ENCODE measurements around the gene FBXO21. TPM values are rescaled to one million over a fixed set of nuclear protein-coding genes. Genes with fewer than 3 reads are reported as not detected.
A peak's percentile ranks its signal among the peaks of the same experiment; 100 is the strongest.

FBXO21 gene
- total RNA-seq, 3 donors from 2014 or later (not counting 1 experiment from before 2014, with no cell fraction given) = 39.8 to 48.8 (median 39.9) TPM

GRCh38 chr12:117141097-117141898, 49.0 kb downstream of the FBXO21 start:
- Mint-ChIP-seq H3K4me1 (peaks cover 6 to 8% of the 10 kb centered on the region in 2 donors), H3K36me3 (peaks cover 12% of the 10 kb centered on the region), H3K27me3 (ENCODE audit: low read depth in 2 of 2) (no peaks in the 10 kb centered on the region), H3K27ac (no peak overlapping the region), H3K9me3 (no peaks in the 10 kb centered on the region), H3K4me3 (no peak overlapping the region)
- TF ChIP-seq CTCF (IDR thresholded peaks at IDR 0.05) = no peak
- no peak overlapping the region for H3K27ac ChIP-seq (ENCODE audit: low read length)
- DNase-seq (no peak), ATAC-seq (peak in 1 of 3 donors; percentile 10)
- no peaks in the 10 kb centered on the region for H3K27me3 ChIP-seq (ENCODE audit: control insufficient read depth, insufficient read depth, low read length)
- 88% methylated on average over 29 of the region's 29 CpGs for WGBS (ENCODE audit: insufficient coverage)
- peaks cover 23% of the 10 kb centered on the region for H3K36me3 ChIP-seq (ENCODE audit: control insufficient read depth, insufficient read depth, low read length)
- no peaks in the 10 kb centered on the region for H3K9me3 ChIP-seq (ENCODE audit: control insufficient read depth, insufficient read depth, low read length)
- H3K4me1 ChIP-seq (ENCODE audit: control insufficient read depth, insufficient read depth, low read length) = no peaks in the 10 kb centered on the region
- intact Hi-C loops (cut with micrococcal nuclease) = no loop called here
- H3K4me3 ChIP-seq (ENCODE audit: low read length) = no peak overlapping the region

DNA sequence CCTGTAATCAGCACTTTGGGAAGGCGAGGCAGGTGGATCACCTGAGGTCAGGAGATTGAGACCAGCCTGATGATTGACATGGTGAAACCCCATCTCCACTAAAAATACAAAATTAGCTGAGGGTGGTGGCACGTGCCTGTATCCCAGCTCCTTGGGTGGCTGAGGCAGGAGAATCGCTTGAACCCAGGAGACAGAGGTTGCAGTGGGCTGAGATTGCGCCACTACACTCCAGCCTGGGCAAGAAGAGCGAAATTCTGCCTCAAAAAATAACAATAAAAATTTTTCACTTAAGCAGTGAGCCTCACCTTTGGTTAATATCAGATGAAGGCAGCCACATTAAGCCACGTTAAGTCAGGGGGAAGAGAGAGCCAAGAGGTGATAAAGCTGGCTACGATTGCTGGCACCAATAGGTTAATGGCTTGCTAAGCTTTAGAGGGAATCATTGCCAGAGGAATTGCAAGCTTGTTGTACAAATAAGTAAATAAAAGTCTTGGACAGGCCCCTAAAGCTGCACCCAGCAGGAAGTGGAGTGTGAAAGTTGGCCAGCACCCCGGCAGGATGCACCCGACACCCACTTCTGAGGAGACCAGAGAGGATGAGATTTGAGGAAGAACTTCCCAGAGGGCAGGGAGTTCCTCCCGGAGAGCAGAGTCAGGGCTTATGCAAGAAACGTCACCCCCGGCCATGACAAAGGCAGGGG, 49.7 kb downstream of the FBXO21 start:
- no peaks in the 10 kb centered on the region for H3K27me3 ChIP-seq (ENCODE audit: control insufficient read depth, insufficient read depth, low read length)
- no peak overlapping the region for H3K27ac Mint-ChIP-seq
- H3K27me3 Mint-ChIP-seq (ENCODE audit: low read depth in 2 of 2) = no peaks in the 10 kb centered on the region
- no peak for DNase-seq
- no peaks in the 10 kb centered on the region for H3K9me3 Mint-ChIP-seq
- H3K4me1 Mint-ChIP-seq = peaks cover 6 to 8% of the 10 kb centered on the region in 2 donors
- H3K27ac ChIP-seq (ENCODE audit: low read length) = no peak overlapping the region
- 75% methylated on average over 12 of the region's 12 CpGs for WGBS (ENCODE audit: insufficient coverage)
- no peaks in the 10 kb centered on the region for H3K4me1 ChIP-seq (ENCODE audit: control insufficient read depth, insufficient read depth, low read length)
- TF ChIP-seq CTCF (IDR thresholded peaks at IDR 0.05) = no peak
- peaks cover 12% of the 10 kb centered on the region for H3K36me3 Mint-ChIP-seq
- peaks cover 18% of the 10 kb centered on the region for H3K36me3 ChIP-seq (ENCODE audit: control insufficient read depth, insufficient read depth, low read length)
- no peaks in the 10 kb centered on the region for H3K9me3 ChIP-seq (ENCODE audit: control insufficient read depth, insufficient read depth, low read length)
- no peak for ATAC-seq
- intact Hi-C loops (cut with micrococcal nuclease) = no loop called here
- H3K4me3 Mint-ChIP-seq = no peak overlapping the region
- no peak overlapping the region for H3K4me3 ChIP-seq (ENCODE audit: low read length)

GRCh38 chr12:117139025-117139717, 51.1 kb downstream of the FBXO21 start:
- intact Hi-C loops (cut with micrococcal nuclease) = no loop called here
- peaks cover 12% of the 10 kb centered on the region for H3K36me3 Mint-ChIP-seq
- H3K27ac ChIP-seq (ENCODE audit: low read length) = no peak overlapping the region
- no peak overlapping the region for H3K27ac Mint-ChIP-seq
- no peak for TF ChIP-seq CTCF (IDR thresholded peaks at IDR 0.05)
- no peaks in the 10 kb centered on the region for H3K27me3 ChIP-seq (ENCODE audit: control insufficient read depth, insufficient read depth, low read length)
- 91% methylated on average over 5 of the region's 5 CpGs for WGBS (ENCODE audit: insufficient coverage)
- no peaks in the 10 kb centered on the region for H3K27me3 Mint-ChIP-seq (ENCODE audit: low read depth in 2 of 2)
- ATAC-seq (no peak), DNase-seq (no peak)
- no peaks in the 10 kb centered on the region for H3K9me3 Mint-ChIP-seq
- H3K4me1 Mint-ChIP-seq = peaks cover 8 to 11% of the 10 kb centered on the region in 2 donors
- no peak overlapping the region for H3K4me3 ChIP-seq (ENCODE audit: low read length)
- H3K36me3 ChIP-seq (ENCODE audit: control insufficient read depth, insufficient read depth, low read length) = peaks cover 11% of the 10 kb centered on the region
- no peaks in the 10 kb centered on the region for H3K9me3 ChIP-seq (ENCODE audit: control insufficient read depth, insufficient read depth, low read length)
- H3K4me1 ChIP-seq (ENCODE audit: control insufficient read depth, insufficient read depth, low read length) = peaks cover 8% of the 10 kb centered on the region
- no peak overlapping the region for H3K4me3 Mint-ChIP-seq

All from natural killer cell (primary cell).